Activated CD4-positive, CD25-positive, alpha-beta regulatory T cell treated with anti-CD3 and anti-CD28 coated beads, Interleukin-2, amount 50 U/mL, for 72 hours (primary cell): Measurements from ENCODE around the gene GABRG3.

ENCODE experiments used
- DNase-seq: peaks from one replicate; pipeline ENCODE4 v3.0.0; 2021

GABRG3 gene

DNA sequence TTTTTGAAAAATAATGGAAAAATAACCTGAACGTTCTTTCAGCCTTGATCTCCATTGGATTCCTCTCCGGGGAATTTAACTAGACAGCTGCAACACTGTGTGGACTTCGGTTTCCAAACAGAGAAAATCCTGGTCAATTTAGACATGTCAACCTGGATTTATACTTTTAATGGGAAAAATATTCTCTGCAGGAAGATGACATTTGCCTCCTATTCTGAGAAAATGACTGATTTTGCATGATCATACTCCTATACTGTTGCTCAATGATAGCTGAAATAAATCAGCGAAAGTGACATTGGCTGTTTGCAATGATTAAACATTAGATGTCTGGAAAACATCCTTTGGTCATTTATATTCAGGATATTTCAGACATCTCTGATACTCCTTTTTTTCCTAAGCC, 94.8 kb downstream of the GABRG3 start:
- DNase-seq: no peak

DNA sequence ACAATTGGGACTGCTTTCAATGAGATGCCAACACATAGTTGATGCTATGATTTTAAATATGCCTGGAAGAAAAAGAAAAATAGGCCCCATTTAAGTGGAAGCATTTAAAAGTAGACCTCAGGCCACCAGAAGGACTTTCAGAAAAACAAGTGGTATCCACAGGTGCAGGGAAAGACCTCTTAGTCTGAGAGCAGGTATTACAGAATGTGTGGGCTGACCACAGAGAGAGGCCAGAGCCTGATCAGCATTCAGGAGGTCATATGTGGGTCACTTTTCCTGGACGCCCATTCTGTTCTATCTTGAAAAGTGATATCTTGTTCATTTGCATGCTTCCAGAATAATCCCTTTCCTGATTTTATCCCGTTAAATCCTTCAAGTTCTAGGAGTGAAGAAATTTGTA, 95.5 kb downstream of the GABRG3 start:
- no peak for DNase-seq

DNA sequence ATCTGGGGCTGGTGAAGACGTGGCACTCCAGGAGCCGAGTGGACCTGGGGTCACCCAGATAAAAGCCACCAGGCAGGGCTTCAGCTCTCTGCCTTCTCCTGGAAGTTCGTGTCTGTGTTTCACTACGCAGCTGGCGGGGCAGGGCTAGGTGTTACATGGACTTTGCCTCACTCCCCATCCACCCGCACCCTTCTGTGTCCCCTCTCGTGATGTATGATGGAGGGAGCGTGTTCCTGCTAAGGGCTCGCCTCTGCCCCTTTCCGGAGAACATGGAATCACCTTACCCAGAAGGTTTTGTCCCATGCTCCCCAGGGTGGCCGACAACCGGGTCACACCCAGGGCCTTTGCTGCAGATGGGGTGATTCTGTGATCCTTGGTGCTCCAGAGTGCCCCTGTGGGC, 96.2 kb downstream of the GABRG3 start:
- no peak for DNase-seq

DNA sequence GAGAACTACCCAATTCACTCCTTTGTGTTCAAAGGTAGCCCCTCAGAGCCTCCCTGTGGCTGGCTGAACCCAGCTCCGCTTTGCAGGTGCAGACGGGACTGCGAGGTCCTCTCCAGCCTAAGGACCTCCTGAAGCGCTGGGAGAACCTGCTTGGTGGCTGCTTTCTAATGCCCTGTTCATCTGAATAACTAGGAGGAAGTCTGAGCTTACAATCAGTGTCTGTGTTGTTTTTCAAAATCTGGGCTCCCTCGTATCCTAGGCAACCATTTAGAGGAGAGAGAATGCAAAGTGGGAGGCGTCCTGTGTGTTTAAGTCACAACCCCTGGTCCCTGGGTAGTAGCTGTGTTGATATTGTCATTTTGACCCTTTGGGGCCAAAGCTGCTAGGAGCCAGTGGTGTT, 99.9 kb downstream of the GABRG3 start:
- DNase-seq: no peak

DNA sequence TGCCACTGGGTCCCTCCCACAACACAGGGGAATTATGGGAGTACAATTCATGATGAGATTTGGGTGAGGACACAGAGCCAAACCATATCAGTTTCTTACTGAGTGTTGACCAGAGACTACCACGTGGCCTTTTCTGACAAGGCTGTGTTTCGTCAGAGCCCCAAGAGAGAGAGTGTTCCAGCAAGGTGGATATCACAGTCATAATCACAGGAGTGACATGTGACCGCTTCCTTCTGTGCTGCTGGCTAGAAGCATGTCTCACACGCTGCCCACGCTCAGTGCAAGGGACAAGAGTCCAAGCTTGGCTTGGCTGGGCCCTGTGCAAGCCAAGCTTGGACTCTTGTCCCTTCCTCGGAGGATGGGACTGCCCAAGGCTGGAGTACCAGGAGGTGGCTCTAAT, 103.2 kb downstream of the GABRG3 start:
- DNase-seq: no peak

DNA sequence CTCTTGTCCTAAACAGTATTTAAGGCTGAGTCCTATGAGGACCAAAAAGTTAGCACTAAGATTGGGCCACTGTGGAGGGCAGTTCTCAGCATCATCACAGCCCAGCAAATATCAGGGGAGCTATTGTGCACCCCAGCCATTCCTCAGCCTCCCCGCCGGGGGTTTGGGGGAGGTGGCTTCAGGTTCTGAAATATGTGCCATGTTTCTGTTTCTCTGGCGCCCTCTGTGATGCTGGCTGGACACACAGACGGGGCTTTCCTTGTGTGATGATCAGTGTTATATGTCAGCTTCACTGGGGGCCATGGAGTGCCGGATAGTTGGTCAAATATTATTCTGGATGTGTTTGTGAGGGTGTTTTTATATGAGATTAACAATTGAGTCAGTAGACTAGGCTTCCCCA, 106.8 kb downstream of the GABRG3 start:
- no peak for DNase-seq

DNA sequence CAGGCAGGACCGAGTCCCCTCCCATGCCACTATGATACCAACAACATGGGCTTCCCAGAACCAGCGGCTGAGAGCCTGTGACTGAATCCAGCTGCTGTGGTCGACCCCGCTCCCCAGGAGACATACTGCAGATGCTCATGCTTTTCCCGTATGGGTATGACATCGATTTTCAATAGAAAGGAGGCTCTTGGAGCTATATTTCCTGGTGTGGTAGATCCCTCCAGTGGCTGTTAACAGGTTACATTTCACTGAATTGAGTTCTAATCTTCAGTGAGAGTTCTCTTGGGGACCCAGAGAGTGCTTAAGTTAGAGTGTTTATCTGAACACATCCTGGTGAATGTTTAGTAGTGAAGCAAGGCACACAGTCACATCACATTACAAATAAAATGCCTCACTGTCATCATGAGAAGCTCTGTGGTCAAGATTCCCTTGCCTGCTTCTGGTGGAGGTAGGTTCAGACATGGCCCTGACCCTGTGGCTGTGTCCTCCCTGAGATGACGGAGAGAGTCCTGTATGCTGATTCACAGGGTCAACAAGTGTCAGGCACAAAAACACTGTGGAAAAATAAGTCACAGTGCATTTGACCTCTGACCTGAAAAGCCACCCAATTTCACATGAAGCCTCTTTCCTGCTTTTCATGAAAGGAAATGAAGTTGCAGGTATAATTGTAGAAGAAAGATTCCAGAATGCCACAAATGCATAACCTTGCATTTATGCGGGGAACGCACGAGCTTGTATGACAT, 110.9 kb downstream of the GABRG3 start:
- DNase-seq: no peak

DNA sequence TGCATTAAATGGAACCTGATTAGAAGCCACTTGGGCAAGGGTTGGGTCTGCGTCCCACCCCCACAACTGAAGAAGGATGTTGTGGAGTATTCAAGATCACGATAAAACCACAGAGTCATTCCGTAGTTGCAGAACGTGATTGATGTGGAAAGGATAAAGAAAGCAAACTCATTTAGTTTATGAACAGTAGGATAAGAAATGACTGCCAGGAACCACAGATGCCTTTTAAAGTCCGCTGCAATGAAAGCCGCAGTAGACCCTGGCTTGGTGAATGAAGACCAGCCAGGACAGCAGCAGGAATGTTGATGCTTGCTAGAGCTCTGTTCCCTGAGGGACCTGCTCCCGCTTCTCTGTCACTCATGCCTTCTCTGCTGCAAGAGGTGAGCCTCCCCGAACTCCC, 111.5 kb downstream of the GABRG3 start:
- no peak for DNase-seq

DNA sequence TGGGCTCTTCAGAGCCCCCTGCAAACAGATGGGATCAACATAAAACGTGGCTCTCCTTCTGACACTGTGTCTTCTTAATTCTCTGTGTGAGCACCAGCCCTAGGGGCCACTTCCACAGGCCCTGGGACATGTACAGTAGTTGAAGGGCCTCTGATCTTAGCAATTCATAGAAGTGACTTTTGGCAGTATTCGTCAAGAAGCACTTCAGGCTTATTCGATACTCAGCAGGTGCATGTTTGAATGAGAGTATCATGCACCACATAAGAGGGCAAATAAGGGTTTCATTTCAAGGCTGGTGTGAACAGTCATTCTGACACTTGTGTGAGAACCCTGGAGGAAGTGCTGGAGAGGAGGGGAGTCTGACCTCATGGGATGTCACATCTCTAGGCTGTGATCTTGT, 113.9 kb downstream of the GABRG3 start:
- no peak for DNase-seq

DNA sequence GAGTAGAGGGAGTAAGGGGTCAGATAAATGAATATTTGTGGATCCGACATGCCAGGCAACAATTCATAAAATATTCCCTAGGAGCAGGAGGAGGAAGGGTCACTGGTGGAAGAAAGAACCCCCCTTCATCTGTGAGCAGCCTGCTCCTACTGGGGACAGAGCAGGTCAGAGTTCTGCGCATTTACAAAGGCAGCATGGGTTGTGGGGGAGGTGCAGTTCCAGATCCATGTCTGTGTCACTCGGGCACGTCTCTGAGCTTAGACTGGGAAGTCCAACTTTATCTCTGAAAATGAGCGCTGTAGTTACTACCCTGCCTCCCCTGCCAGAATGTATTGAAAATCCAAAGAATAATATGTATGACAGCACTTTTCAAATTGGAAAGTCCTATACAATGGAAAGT, 115.2 kb downstream of the GABRG3 start:
- no peak for DNase-seq

DNA sequence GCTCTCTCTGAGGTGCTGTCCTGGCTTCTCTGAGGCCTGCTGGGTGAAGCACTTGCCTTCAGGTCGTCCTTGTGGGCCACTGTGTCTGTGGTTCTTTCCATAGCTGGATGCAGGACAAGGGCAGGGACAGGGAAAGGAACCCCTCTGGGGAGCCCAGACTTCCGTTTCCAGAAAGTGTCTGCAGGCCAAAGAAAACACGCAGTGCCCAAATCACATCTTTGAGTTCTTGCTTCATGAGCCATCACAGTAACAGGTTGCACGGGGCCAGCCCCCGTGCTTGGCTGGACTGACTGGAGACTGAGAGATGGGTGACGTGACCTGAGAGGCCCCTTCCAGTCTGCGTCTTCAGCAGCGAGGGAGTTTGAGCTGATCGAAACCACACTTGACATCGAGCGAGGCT, 115.8 kb downstream of the GABRG3 start:
- DNase-seq: no peak

DNA sequence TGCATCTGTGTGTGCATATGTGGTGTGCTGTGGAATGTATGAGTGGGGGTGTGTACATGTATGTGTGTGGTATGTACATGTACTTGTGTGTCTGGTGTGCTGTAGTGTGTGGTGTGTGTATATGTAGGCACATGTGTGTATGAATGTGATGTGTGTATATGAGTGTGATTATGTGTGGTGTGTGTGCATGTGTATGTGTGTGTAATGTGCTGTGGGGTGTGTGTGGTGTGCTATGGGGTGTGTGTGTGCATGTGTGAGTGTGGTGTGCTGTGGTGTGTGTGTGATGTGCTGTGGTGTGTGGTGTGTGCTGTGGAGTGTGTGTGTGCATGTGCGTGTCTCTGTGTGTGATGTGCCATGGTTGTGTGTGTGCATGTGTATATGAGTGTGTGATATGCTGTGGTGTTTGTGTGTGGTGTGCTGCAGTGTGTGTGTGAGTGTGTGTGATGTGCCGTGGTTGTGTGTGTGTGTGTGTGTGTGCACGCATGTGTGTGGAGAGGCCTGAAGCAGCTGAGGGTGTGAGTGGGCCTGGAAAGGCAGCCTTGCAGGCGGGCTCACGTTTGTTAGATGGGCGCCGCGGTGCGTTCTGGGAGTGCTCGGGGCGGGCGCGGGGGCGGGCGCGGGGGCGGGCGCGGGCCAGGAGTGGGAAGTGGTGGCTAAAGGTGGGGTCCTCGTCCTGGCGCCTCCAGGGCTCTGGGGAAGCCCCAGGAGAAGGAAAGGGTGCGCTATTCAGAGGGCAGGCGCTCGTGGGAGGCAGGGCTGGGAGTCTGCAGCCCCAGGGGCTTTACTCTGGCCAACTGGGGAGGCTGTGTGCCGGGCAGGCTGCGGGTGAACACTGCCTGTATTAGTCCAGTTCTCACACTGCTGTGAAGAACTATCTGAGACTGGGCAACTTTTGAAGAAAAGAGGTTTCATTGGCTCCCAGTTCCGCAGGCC, 116.9 kb downstream of the GABRG3 start:
- DNase-seq: no peak

DNA sequence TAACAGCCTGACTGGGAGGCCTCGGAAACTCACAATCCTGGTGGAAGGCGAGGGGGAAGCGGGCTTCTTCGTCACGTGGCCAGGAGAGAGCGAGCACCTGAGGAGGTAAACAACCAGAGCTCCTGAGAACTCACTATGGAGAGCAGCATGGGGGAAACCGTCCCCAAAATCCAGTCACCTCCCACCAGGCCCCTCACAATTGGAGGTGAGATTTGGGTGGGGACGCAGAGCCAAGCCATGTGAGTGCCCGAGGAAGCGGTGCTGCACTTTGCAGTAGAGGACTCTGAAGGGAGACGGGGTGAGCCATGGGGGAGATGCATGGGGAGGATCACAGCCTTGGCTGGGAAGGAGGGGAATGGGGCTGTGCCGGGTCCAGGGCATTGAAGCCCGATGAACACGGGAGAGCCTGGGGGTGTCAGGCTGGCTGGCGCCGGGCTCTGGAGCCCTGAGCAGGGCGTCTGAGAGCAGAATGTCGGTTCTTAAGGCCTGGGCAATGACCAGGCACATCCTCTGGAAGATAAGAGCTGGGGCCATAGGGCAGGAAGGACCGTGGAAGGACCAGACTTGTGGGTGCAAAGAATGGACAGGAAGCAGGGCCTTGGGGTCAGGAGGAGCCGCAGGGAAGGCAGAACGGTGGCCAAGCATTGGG, 117.7 kb downstream of the GABRG3 start:
- DNase-seq: no peak

DNA sequence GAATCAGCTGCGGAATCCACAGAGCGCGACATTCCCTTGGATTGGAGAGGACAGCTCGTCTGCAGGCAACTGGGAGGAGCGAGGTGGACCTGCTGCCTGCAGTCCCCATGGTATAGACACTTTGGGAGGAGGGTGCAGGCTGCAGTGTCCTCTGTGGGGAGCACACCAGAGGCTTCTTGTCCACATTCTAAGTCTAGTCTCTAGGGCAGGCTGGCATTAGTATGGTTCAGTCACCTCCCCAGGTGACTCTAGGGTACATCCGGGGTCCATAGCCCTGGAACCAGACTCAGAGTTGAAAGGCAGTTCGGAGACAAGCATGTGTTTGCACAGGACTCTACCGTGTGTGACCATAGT, 118.2 kb downstream of the GABRG3 start:
- DNase-seq: no peak

DNA sequence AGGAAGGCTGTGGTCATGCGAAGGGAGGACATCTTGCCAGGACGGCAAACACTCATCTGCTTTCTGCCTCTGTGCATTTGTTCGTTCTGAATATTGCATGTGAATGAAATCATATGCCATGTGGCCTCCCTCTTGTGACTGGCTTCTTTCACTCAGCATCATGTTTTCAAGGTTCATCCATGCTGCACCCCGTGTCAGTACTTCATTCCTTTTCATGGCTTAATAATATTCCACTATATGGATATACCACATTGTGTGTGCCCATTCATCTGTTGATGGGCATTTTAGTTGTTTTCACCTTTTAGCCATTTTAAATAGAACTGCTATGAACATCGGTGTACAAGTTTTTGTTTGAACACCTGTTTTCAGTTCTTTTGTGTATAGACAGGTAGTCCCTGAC, 118.7 kb downstream of the GABRG3 start:
- no peak for DNase-seq

DNA sequence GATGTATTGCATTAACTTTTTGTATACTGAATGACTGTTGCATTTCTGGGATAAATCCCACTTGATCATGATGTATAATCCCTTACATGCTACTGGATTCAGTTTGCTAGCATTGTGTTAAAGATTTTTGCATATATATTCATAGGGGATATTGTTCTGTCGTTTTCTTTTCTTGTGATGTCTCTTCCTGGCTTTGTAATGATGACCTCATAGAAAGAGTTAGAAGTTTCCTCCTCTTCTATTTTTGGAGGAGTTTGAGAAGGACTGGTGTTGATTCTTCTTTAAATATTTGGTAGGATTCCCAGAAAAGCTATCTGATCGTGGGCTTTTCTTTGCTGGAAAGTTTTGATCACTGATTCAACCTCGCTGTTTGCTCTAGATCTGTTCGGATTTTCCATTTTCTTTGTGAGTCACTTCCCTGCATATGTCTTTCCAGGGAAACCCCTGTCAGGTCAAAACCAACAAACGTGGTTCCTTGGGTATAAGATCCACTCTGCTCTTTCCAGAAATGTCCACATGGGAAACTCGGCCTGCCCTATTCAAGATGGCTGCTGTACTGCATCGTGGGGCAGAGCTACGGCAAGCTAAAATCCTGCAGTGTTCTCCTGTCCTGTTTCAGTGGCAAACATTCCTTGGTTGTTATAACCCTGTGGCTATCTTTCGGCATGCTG, 120.4 kb downstream of the GABRG3 start:
- DNase-seq: no peak

DNA sequence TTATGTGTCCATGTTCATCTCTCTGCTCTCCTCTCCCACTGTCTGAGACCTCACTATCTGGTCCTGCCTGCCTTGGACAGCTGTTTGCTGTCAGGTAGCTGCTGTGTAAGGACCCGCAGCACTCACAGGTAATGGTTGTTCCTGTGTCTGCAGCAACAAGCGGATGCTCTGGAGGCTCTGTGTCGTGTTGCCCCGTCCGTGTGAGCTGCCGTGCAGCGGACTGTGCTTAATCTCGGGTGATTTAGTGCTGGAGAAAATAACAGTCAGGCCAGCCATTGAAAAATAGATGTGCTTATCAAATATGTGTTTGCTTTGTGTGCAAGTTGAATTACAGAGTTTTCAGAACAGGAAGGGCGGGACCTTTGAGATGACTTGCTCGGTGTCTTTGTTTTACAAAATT, 121.4 kb downstream of the GABRG3 start:
- no peak for DNase-seq

DNA sequence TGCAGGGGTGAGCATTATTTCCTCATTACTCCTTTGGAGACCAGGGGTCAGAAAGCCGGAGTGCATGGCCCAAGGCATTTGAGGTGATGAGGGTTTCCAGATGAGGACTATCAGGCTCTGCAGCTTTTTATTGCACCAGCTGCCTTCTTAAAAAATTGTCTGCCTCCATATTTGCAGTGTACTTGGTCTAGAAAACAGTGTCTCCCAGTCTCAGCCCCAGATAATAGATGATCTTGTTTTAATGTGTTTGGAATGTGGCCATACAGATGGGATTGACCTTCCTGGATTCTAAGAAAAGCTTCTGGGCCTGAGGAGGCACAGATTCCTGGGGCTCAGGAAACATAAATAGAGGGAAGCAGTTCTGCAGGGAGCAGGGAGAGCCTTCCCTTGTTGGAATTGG, 123.3 kb downstream of the GABRG3 start:
- no peak for DNase-seq

DNA sequence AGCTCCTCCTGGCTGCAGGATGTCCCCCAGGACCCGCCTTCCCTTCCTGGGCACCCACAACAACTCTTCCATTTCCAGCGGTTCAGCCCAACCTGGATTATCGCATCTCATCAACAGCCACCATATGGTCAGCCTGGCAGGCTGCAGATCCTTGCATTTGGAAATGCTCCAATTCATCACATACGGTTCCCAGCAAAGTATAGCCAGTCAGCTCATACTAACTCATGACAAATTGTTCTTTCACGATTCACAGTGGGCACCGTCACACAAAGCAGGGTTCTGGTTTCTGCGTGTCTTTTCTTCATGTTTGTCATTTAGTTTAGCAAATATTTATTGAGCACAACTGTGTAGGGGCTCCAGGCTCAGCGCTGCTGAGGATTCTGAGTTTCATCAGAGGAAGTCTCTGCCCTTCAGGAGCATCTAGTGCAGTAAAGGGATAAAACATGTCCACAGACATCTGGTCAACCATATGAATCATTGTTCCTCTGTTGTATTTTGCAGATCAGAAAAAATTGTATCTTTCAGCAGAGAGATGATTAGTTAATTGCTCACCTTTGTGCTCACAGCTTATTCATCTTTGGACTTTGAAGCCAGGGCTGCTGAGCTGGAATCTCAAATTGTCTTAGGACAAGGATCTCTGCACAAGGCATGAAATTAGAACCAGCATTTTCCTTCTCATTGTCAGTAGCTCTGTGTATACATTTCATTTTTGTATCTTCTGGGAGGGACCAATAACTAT, 125.1 kb downstream of the GABRG3 start:
- no peak for DNase-seq

DNA sequence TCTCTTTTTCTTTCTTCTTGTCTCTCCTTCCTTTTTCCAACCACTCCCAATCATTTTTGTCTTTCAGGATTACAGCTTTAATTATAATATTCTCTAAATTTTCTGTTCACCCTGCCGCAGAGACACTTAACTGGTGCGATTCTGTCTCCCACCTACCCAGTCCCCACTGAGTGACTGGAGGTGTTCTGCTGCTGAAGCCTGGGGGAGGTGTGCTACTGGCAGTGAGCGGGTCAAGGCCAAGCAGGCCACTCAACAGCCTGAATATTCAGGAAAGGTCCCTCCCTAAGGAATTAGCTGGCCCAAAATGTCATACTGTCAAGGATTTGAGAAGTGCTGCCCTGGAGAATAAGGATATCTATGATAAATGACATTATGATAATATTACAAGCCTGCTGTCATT, 126.5 kb downstream of the GABRG3 start:
- no peak for DNase-seq

DNA sequence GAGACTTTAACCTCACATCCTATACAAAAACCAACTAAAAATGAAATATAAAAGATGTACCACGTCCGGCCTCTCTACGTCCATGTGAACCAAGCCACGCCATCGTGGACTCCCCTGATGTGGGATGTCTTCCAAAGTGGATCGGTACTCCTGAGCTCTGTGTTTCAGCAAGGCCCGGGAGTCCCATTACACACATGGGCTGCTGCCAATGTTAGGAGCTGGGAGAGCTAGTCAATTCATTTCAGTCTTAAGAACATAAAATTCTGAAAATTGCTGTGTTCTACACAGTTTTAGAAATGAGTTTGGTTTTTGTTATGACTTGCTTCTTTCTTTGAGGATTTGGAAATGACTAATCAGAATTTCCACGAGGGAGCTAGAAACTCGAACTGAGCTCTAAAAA, 131.0 kb downstream of the GABRG3 start:
- no peak for DNase-seq

DNA sequence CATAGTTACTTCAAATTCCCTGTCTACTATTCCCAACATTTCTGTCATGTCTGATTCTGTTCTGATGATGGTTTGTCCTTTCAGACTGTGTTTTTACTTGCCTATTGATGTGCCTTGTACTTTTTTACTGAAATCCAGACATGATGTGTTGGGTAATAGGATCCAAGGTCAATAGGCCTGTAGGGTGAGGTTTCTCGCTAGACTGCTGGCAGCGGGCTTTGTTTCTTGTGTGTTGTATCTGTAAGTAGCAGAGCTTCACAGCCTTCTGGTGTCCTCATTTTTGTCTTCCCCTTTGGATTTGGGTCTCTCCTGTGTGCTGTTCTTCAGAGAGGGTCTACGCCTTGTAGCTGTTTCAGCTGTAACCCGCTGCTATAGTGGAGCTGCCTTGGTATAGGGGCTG, 140.3 kb downstream of the GABRG3 start:
- DNase-seq: no peak

DNA sequence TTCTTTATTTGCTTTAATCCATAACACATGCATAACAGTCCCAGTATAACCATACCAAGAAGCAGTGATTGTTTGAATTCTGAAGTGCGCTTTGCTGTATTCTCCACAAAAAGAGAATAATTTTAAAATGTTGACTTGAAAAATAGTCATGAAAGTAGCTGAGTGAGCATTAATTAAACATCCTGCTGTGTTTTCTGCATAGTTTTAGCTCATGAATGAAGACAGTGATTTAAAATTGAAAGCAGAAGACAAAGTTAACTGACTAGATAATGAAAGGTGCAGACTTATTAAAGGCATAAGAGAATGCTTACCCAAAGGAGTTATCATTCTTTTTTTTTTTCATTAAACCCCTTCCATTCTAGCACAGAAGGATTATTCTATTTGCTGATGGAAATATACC, 143.5 kb downstream of the GABRG3 start:
- no peak for DNase-seq
